Endothelial cell of umbilical vein (primary cell): ENCODE measurements around the gene RPL35. TPM values are rescaled to one million over a fixed set of nuclear protein-coding genes. Genes with fewer than 3 reads are reported as not detected.

Experiments
- BruUV-seq: library from RNA; stranded (reverse); fragments of 400-500 nt; replicated peaks from 2 replicates; lab custom pipeline; 2021; lab: Mats Ljungman, UMichigan
- CTCF ChIA-PET: fragments of 300-600, 350-600 bp; sonication (Branson Sonifier 250); formaldehyde crosslinking; loops from one replicate; lab custom pipeline; 2021; ENCODE audit warnings: antibody characterized with exemption, inconsistent platforms; lab: Charles Lee
- POLR2A ChIA-PET: fragments of 300-600, 350-600 bp; sonication (Branson Sonifier 250); formaldehyde crosslinking; loops from one replicate; lab custom pipeline; 2021; ENCODE audit warnings: antibody characterized with exemption, inconsistent platforms; lab: Charles Lee
- DNase-seq: peaks from one replicate; pipeline ENCODE4 v3.0.0-alpha.2; 2011; ENCODE audit warnings: low read depth, low spot score
- FAIRE-seq: peaks from 2 replicates; lab custom pipeline; 2011; peaks lifted over from hg19 to GRCh38; lab: Jason Lieb, UNC
- H2AFZ ChIP-seq: 2 replicates; pipeline ENCODE4 v1.6.0; 2012; ENCODE audit warnings: low read depth, low read length, control low read depth, inconsistent platforms
- H3K27ac ChIP-seq: 2 replicates; pipeline ENCODE4 v1.5.1; 2011; ENCODE audit warnings: low read depth, mild to moderate bottlenecking, control low read depth, low read length, moderate library complexity; ENCODE audit not compliant: insufficient read depth
- H3K27me3 ChIP-seq, 2 experiments: 2 replicates each; pipeline versions ENCODE4 v1.6.0 to v1.6.1; 2011; ENCODE audit warnings: low read length in 2 of 2, mixed read lengths in 1 of 2; ENCODE audit not compliant: control insufficient read depth in 2 of 2, insufficient read depth in 2 of 2
- H3K36me3 ChIP-seq, 2 experiments: 2 replicates in 1 of 2; 3 replicates in 1 of 2; pipeline ENCODE4 v1.5.1; 2011; ENCODE audit warnings: low read length in 2 of 2, mild to moderate bottlenecking in 1 of 2, moderate library complexity in 1 of 2; ENCODE audit not compliant: control insufficient read depth in 2 of 2, insufficient read depth in 2 of 2; ENCODE audit errors: extremely low read depth in 1 of 2
- H3K4me1 ChIP-seq: 3 replicates; pipeline ENCODE4 v1.5.1; 2011; ENCODE audit warnings: mild to moderate bottlenecking, low read length; ENCODE audit not compliant: control insufficient read depth, insufficient read depth; ENCODE audit errors: extremely low read depth
- H3K4me2 ChIP-seq: 2 replicates; pipeline ENCODE4 v1.6.1; 2011; ENCODE audit warnings: low read length, control low read depth, mixed read lengths; ENCODE audit not compliant: insufficient read depth
- H3K4me3 ChIP-seq, 3 experiments: fragments of 200-600 bp in 1 of 3; sonication (generic), shearing (Covaris generic) in 1 of 3; replicated peaks in 1 of 3; 2 replicates each; pipeline ENCODE4 v1.5.1; 2011 to 2016; ENCODE audit warnings: control low read depth in 3 of 3, low read length in 3 of 3, mild to moderate bottlenecking in 2 of 3, inconsistent platforms in 1 of 3, low read depth in 1 of 3, moderate library complexity in 1 of 3; ENCODE audit not compliant: insufficient read depth in 1 of 3
- H3K79me2 ChIP-seq: 2 replicates; pipeline ENCODE4 v1.6.0; 2012; ENCODE audit warnings: low read length, inconsistent platforms; ENCODE audit not compliant: control insufficient read depth, insufficient read depth
- H3K9ac ChIP-seq: replicated peaks from 2 replicates; pipeline ENCODE3; 2011; ENCODE audit warnings: low read length, control low read depth; ENCODE audit not compliant: insufficient read depth; ENCODE audit errors: extremely low read depth
- H3K9me1 ChIP-seq: replicated peaks from 3 replicates; pipeline ENCODE4 v1.6.0; 2011; ENCODE audit warnings: mild to moderate bottlenecking, low read length; ENCODE audit not compliant: control insufficient read depth, insufficient read depth; ENCODE audit errors: extremely low read depth
- H3K9me3 ChIP-seq: replicated peaks from 2 replicates; pipeline ENCODE4 v1.5.1; 2012; ENCODE audit warnings: low read length, inconsistent platforms; ENCODE audit not compliant: control insufficient read depth, insufficient read depth
- H4K20me1 ChIP-seq: replicated peaks from 2 replicates; pipeline ENCODE3; 2011; ENCODE audit warnings: mild to moderate bottlenecking, low read length; ENCODE audit not compliant: control insufficient read depth, insufficient read depth; ENCODE audit errors: extremely low read depth
- EZH2 ChIP-seq: IDR thresholded peaks from 2 replicates; pipeline ENCODE4 v1.6.1; 2012; ENCODE audit warnings: borderline replicate concordance, low read depth, mild to moderate bottlenecking, moderate library complexity, low read length, inconsistent platforms; ENCODE audit not compliant: severe bottlenecking
- FOS ChIP-seq: IDR thresholded peaks from 2 replicates; pipeline ENCODE4 v1.6.1; 2011; ENCODE audit warnings: mild to moderate bottlenecking, low read length, moderate library complexity, borderline replicate concordance; ENCODE audit not compliant: insufficient read depth
- GATA2 ChIP-seq: IDR thresholded peaks from 2 replicates; pipeline ENCODE4 v1.7.0; 2011; ENCODE audit warnings: low read depth, mild to moderate bottlenecking, moderate library complexity, mixed read lengths, low read length; ENCODE audit not compliant: insufficient read length, insufficient read depth
- JUN ChIP-seq: IDR thresholded peaks from 2 replicates; pipeline ENCODE4 v1.6.1; 2011; ENCODE audit warnings: borderline replicate concordance, low read depth; ENCODE audit not compliant: insufficient read length, insufficient read depth
- MYC ChIP-seq: IDR thresholded peaks from one replicate; pipeline ENCODE4 v1.6.1; 2011; ENCODE audit warnings: mild to moderate bottlenecking, low read depth, low read length
- POLR2A ChIP-seq: IDR thresholded peaks from 2 replicates; pipeline ENCODE4 v1.6.1; 2012; ENCODE audit warnings: low read depth, mild to moderate bottlenecking, control low read depth, low read length
- POLR2AphosphoS5 ChIP-seq: IDR thresholded peaks from 2 replicates; pipeline ENCODE4 v1.6.1; 2012; ENCODE audit warnings: low read depth, mild to moderate bottlenecking, control low read depth, low read length, moderate library complexity; ENCODE audit not compliant: insufficient read depth
- dilution Hi-C: fragments of 300-500 bp; cut with MboI; formaldehyde crosslinking; loops from one replicate; pipeline ENCODE4 v1.15.0; 2019; ENCODE audit warnings: low sequenced_read_pairs; ENCODE audit not compliant: extremely low pct_ligation_motif_present
- intact Hi-C: fragments of 100-400 bp; cut with micrococcal nuclease; formaldehyde crosslinking; loops from one replicate; pipeline ENCODE4 v1.10.0; 2022
- polyA plus RNA-seq, 4 experiments: library from polyadenylated mRNA; depleted of rRNA in 3 of 4; stranded (reverse) in 3 of 4; unstranded in 1 of 4; fragments of >200 nt; gene quantifications; 2 replicates each; pipeline versions ENCODE4 v1.2.1 to v1.2.3, GENCODE V29; 2011 to 2012; ENCODE audit warnings: missing spikeins in 1 of 4
- total RNA-seq: library from RNA; stranded (reverse); gene quantifications from 2 replicates; pipeline ENCODE4 v1.2.3, GENCODE V29; 2021
- TF ChIP-seq, protein P1 (sequence below): IDR thresholded peaks from 2 replicates; pipeline ENCODE4 v1.6.1; 2011; ENCODE audit not compliant: insufficient read depth, insufficient read length
- TF ChIP-seq, protein P2 (sequence below), 2 donors: IDR thresholded peaks; 1 replicate in 1 of 2; 2 replicates in 1 of 2; pipeline ENCODE4 v1.5.1; 2011; ENCODE audit warnings: low read length in 2 of 2, mild to moderate bottlenecking in 2 of 2, moderate library complexity in 2 of 2, control low read depth in 1 of 2, inconsistent platforms in 1 of 2, low read depth in 1 of 2; ENCODE audit not compliant: insufficient read depth in 1 of 2; ENCODE audit errors: extremely low read depth in 1 of 2

RPL35 gene
- total and polyA plus RNA-seq, 2 donors (not counting 3 experiments of a cell fraction or from before 2014, with no cell fraction given): 1,230 to 2,206 TPM

DNA sequence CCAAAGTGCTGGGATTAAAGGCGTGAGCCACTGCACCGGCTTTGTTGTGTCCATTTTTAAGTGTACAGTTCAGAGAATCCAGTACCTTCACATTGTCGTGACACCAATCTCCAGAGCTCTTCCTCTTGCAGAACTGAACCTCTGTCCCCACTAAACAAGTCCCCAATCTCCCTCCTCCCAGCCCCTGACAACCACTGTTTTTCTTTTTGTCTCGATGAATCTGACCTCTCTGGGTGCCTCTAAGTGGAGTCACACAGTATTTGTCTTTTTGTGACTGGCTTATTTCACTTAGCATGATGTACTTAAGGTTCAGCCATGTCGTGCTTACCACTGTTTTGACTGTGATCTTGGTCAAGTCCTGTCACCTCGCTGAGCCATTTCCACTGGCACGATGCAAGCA, 6.9 kb downstream of the RPL35 start:
- FAIRE-seq: no peak
- BruUV-seq: no TSS peak
- Histone ChIP-seq H4K20me1 (peaks cover 3% of the 10 kb centered on the region), H3K4me1 (peaks cover 9% of the 10 kb centered on the region), H3K4me3 (no peak overlapping the region), H3K9me3 (no peaks in the 10 kb centered on the region), H3K36me3 (peaks cover 14 to 32% of the 10 kb centered on the region in 2 experiments), H3K9me1 (no peaks in the 10 kb centered on the region), H3K9ac (no peak overlapping the region), H3K79me2 (peaks cover 15% of the 10 kb centered on the region), H3K27me3 (no peaks in the 10 kb centered on the region), H2AFZ (no peak overlapping the region), H3K27ac (no peak overlapping the region), H3K4me2 (no peak overlapping the region)
- POLR2A ChIA-PET: interaction anchor here (0.6 kb wide), 1 partner anchor 196 kb away, joined by 3 read pairs; no protein-coding TSS in a partner anchor
- DNase-seq: no peak
- CTCF ChIA-PET: interaction anchor here (0.9 to 15.1 kb wide), 7 partner anchors 9 to 89 kb away, joined by 3 to 967 read pairs (median 7); partner anchors contain the start of genes NR6A1 and OLFML2A
- intact Hi-C loops: no loop called here
- TF ChIP-seq FOS (no peak), EZH2 (no peak), POLR2A (no peak), JUN (no peak), MYC (no peak), POLR2AphosphoS5 (no peak), GATA2 (no peak)
- TF ChIP-seq, protein P1, sequence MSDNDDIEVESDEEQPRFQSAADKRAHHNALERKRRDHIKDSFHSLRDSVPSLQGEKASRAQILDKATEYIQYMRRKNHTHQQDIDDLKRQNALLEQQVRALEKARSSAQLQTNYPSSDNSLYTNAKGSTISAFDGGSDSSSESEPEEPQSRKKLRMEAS: no peak
- TF ChIP-seq, protein P2, sequence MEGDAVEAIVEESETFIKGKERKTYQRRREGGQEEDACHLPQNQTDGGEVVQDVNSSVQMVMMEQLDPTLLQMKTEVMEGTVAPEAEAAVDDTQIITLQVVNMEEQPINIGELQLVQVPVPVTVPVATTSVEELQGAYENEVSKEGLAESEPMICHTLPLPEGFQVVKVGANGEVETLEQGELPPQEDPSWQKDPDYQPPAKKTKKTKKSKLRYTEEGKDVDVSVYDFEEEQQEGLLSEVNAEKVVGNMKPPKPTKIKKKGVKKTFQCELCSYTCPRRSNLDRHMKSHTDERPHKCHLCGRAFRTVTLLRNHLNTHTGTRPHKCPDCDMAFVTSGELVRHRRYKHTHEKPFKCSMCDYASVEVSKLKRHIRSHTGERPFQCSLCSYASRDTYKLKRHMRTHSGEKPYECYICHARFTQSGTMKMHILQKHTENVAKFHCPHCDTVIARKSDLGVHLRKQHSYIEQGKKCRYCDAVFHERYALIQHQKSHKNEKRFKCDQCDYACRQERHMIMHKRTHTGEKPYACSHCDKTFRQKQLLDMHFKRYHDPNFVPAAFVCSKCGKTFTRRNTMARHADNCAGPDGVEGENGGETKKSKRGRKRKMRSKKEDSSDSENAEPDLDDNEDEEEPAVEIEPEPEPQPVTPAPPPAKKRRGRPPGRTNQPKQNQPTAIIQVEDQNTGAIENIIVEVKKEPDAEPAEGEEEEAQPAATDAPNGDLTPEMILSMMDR (IDR thresholded peaks at IDR 0.05; ENCODE audit: extremely low read depth in 1 of 2, insufficient read depth in 1 of 2, low read depth in 1 of 2, low read length in 2 of 2): no peak
- dilution Hi-C loops: no loop called here
